Measurements from ENCODE around the gene MLLT10.

GRCh38 chr10:21634599-21635365 lies 100.8 kb downstream of the MLLT10 start:
- no peak for TF ChIP-seq CTCF (IDR thresholded peaks at IDR 0.05; ENCODE audit: borderline replicate concordance, extremely low read depth, low read length, poor library complexity, severe bottlenecking)
- TF ChIP-seq EZH2 (IDR thresholded peaks at IDR 0.05; ENCODE audit: borderline replicate concordance, low read depth, low read length, severe bottlenecking): no peak

Measured in DND-41 (cell line).